HG02678 (cell line): Measurements from ENCODE around the gene SLC10A3.
"Not testable (repeated sequence)": the region's sequence is repeated elsewhere in the genome, so short reads cannot be mapped to it uniquely, and the experiment has no call there.

Experiments used
- ATAC-seq: cut with Tn5 transposase; IDR thresholded peaks from one replicate; pipeline ENCODE4 v1.9.1; 2021; ENCODE audit warnings: mild to moderate bottlenecking, moderate library complexity; ENCODE audit not compliant: unreplicated experiment

Gene SLC10A3

GRCh38 chrX:154511761-154512160 lies 21.3 kb upstream of the SLC10A3 start:
- ATAC-seq: no peak

GRCh38 chrX:154509455-154509854 lies 19.0 kb upstream of the SLC10A3 start:
- ATAC-seq: no peak

GRCh38 chrX:154508384-154508745 lies 17.9 kb upstream of the SLC10A3 start:
- no peak for ATAC-seq

GRCh38 chrX:154507673-154508383 lies 17.4 kb upstream of the SLC10A3 start:
- no peak for ATAC-seq

GRCh38 chrX:154506483-154507332 lies 16.3 kb upstream of the SLC10A3 start:
- ATAC-seq: no peak

- ATAC-seq: no peak
Measured at GRCh38 chrX:154505734-154506133, 15.3 kb upstream of the SLC10A3 start.

GRCh38 chrX:154502989-154503388 lies 12.6 kb upstream of the SLC10A3 start:
- no peak for ATAC-seq

GRCh38 chrX:154502098-154502497 lies 11.7 kb upstream of the SLC10A3 start:
- no peak for ATAC-seq

GRCh38 chrX:154501423-154501822 lies 11.0 kb upstream of the SLC10A3 start:
- ATAC-seq: not testable (repeated sequence)

GRCh38 chrX:154496591-154497137 lies 6.2 kb upstream of the SLC10A3 start:
- ATAC-seq: not testable (repeated sequence)

- ATAC-seq: no peak
Measured at GRCh38 chrX:154495472-154495922, 5.1 kb upstream of the SLC10A3 start.

- ATAC-seq: no peak
Measured at GRCh38 chrX:154494715-154495114, 4.3 kb upstream of the SLC10A3 start.

- peak; percentile 22 for ATAC-seq
Measured at GRCh38 chrX:154490021-154490413, 412 bp downstream of the SLC10A3 start.

- ATAC-seq: no peak
Measured at GRCh38 chrX:154489182-154489581, 1.2 kb downstream of the SLC10A3 start.

- no peak for ATAC-seq
Measured at GRCh38 chrX:154488336-154489075, 1.9 kb downstream of the SLC10A3 start.

GRCh38 chrX:154487518-154488290 lies 2.7 kb downstream of the SLC10A3 start:
- no peak for ATAC-seq

GRCh38 chrX:154486396-154487207 lies 3.8 kb downstream of the SLC10A3 start, which contains the start of gene UBL4A:
UBL4A (minus strand) TSS chrX:154486615; CDS start chrX:154486584, 31 bp downstream.
- no peak for ATAC-seq

- no peak for ATAC-seq
Measured at GRCh38 chrX:154486052-154486395, 4.4 kb downstream of the SLC10A3 start.
